Measurements from ENCODE around the gene FAN1.
A peak's percentile ranks its signal among the peaks of the same experiment; 100 is the strongest.

The FAN1 gene

DNA sequence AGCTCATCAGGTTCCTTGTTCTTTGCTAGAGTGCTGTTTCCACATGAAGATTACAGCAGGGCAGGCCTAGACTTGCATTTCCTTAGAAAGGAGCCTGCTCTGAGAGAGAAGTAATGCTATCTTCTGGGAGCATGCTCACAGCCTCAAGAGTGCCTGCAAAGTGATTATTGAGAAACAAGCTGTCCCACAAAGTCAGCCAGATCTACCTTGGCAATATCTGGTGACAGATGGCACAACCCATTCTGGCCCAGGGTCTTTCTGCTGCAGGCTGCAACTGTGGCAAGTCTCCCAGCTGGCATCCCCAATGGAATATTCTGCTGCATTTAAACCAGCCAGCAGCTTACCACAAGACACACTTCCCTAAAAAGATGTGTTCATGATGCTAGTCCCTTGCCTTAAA is 58.4 kb downstream of the FAN1 start:
- POLR2A ChIA-PET (ENCODE audit: low non-redundant PET): no interaction called here
- peak overlapping the region; percentile 44 for H3K27ac ChIP-seq
- TF ChIP-seq, protein P1, sequence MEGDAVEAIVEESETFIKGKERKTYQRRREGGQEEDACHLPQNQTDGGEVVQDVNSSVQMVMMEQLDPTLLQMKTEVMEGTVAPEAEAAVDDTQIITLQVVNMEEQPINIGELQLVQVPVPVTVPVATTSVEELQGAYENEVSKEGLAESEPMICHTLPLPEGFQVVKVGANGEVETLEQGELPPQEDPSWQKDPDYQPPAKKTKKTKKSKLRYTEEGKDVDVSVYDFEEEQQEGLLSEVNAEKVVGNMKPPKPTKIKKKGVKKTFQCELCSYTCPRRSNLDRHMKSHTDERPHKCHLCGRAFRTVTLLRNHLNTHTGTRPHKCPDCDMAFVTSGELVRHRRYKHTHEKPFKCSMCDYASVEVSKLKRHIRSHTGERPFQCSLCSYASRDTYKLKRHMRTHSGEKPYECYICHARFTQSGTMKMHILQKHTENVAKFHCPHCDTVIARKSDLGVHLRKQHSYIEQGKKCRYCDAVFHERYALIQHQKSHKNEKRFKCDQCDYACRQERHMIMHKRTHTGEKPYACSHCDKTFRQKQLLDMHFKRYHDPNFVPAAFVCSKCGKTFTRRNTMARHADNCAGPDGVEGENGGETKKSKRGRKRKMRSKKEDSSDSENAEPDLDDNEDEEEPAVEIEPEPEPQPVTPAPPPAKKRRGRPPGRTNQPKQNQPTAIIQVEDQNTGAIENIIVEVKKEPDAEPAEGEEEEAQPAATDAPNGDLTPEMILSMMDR (conservative IDR thresholded peaks at IDR 0.05; ENCODE audit: low read depth): no peak
- CTCF ChIA-PET: interaction anchor here (0.7 kb wide), 1 partner anchor 85 kb away, joined by 3 read pairs; no protein-coding TSS in a partner anchor
- peak; percentile 65 for DNase-seq (ENCODE audit: low spot score)

DNA sequence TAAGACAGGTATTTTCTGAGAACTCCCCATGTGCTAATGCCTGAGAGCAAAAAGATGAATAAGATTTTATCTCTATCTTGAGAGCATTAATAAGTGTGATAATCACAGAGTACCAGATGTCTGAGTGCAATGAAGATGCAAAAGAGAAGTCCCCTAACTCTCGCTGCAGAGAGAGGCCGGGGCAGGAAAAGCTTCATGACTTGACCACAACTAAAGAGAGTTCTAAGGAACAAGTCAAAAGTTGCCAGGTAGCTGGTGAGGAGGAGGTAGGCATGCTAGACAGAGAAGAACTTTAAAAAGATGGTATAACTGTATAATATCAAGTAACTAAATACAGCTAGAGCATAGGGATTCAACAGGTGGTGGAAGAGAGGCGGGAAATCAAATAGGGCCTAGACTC is 58.9 kb downstream of the FAN1 start:
- TF ChIP-seq, protein P1 (conservative IDR thresholded peaks at IDR 0.05; ENCODE audit: low read depth): no peak
- ChIA-PET POLR2A (ENCODE audit: low non-redundant PET) (no interaction called here), CTCF (interaction anchor here (1.2 kb wide), 1 partner anchor 166 kb away, joined by 5 read pairs; no protein-coding TSS in a partner anchor)
- DNase-seq (ENCODE audit: low spot score): no peak
- H3K27ac ChIP-seq: no peak overlapping the region

DNA sequence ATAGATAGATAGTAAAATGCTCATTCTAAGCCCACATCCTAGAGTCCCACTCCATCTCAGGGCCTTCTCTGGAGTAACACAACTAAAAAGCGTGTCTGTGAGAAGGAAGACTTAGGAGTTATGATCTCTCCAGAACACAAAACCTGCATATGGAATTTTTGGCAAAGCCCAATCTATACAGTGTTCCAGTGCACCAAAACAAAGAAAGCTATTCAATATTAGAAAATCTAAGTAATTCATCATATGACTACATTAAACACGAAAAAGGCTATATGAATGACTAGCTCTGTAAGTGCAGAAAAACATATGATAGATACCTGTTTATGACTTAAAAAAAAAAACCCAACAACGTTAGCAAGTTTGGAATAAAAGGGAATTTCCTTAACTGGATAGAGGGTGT is 60.0 kb downstream of the FAN1 start:
- POLR2A ChIA-PET (ENCODE audit: low non-redundant PET): no interaction called here
- no peak overlapping the region for H3K27ac ChIP-seq
- CTCF ChIA-PET: interaction anchor here (0.6 to 1.2 kb wide), 3 partner anchors 18 to 165 kb away, joined by 3 to 5 read pairs (median 3); no protein-coding TSS in a partner anchor
- TF ChIP-seq, protein P1 (conservative IDR thresholded peaks at IDR 0.05; ENCODE audit: low read depth): no peak
- DNase-seq (ENCODE audit: low spot score): no peak

DNA sequence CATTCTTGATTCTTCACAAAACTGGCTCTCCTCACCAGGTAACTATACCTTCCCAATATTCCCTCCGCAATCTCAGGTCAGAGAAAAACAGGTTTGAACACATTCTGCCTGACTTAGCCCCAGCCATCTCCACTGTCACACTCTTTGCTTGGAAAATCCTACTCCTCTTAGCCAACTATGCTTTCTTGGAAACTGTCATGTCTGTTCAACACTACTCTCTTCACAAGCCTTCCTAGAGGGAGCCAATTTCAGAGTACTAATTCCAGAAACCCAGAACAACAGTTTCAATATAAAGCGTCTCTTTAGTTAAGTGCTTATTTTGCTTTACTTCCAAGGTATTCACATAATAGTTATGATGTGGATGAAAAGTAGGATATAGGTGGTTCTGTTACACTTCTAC is 66.0 kb downstream of the FAN1 start:
- POLR2A ChIA-PET (ENCODE audit: low non-redundant PET): no interaction called here
- H3K27ac ChIP-seq: no peak overlapping the region
- TF ChIP-seq, protein P1 (conservative IDR thresholded peaks at IDR 0.05; ENCODE audit: low read depth): no peak
- CTCF ChIA-PET: no interaction called here
- DNase-seq (ENCODE audit: low spot score): no peak

DNA sequence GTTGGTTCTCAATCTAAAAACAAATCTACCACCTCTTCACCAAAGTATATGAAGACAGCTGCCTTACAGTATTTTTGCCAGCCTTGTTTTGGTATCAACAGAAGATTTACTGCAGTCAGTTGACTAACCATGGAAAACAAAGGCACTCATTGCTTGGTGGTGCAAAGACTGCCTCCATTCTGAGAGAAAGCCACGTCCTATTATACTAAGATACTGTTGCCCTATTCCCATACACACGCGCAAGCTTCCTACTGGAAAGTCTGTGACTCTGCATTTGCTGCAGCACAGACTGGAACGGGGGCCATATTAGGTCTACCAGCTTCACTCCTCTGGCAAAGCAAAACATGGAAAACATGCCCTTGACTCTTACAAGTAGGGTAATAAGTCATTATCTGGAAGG is 69.7 kb downstream of the FAN1 start:
- ChIA-PET POLR2A (ENCODE audit: low non-redundant PET) (no interaction called here), CTCF (no interaction called here)
- TF ChIP-seq, protein P1 (conservative IDR thresholded peaks at IDR 0.05; ENCODE audit: low read depth): no peak
- H3K27ac ChIP-seq: no peak overlapping the region
- no peak for DNase-seq (ENCODE audit: low spot score)

DNA sequence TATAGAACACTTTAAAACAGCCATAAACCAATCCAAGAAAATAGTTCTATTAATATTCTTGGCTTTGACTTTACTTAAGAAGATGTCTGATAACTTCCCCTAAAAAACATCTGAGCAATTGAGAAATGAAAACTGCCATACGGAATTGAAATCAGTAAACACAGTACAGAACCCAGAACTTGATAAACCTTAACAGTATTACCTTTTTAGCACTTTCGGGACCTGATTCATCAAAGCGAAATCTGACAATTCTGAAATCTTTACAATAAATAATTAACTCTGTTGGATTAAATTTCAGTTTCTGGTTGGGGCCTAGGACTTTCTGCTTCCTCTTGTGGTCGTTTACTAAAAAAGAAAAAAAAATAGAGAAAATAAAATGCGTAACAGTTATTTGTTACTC is 70.4 kb downstream of the FAN1 start:
- H3K27ac ChIP-seq: no peak overlapping the region
- TF ChIP-seq, protein P1 (conservative IDR thresholded peaks at IDR 0.05; ENCODE audit: low read depth): no peak
- DNase-seq (ENCODE audit: low spot score): no peak
- ChIA-PET POLR2A (ENCODE audit: low non-redundant PET) (no interaction called here), CTCF (interaction anchor here (0.6 kb wide), 1 partner anchor 155 kb away, joined by 3 read pairs; no protein-coding TSS in a partner anchor)

Measured in RWPE1 (cell line).